ENCODE measurements around the gene PARN. TPM values are rescaled to one million over a fixed set of nuclear protein-coding genes. Genes with fewer than 3 reads are reported as not detected.

The PARN gene
- total RNA-seq, 1 experiment from 2014 or later = 57.8 TPM

- intact Hi-C loops (cut with micrococcal nuclease; ENCODE audit: unreplicated experiment) = no loop called here
- TF ChIP-seq TCF7L2 (IDR thresholded peaks at IDR 0.05; ENCODE audit: low read depth, low read length) (no peak), SIN3A (IDR thresholded peaks at IDR 0.05; ENCODE audit: borderline replicate concordance, insufficient read depth, low read depth, low read length) (no peak), CTCF (IDR thresholded peaks at IDR 0.05) (no peak), POLR2AphosphoS5 (IDR thresholded peaks at IDR 0.05; ENCODE audit: low read depth, low read length) (no peak)
- TF ChIP-seq, protein P1, sequence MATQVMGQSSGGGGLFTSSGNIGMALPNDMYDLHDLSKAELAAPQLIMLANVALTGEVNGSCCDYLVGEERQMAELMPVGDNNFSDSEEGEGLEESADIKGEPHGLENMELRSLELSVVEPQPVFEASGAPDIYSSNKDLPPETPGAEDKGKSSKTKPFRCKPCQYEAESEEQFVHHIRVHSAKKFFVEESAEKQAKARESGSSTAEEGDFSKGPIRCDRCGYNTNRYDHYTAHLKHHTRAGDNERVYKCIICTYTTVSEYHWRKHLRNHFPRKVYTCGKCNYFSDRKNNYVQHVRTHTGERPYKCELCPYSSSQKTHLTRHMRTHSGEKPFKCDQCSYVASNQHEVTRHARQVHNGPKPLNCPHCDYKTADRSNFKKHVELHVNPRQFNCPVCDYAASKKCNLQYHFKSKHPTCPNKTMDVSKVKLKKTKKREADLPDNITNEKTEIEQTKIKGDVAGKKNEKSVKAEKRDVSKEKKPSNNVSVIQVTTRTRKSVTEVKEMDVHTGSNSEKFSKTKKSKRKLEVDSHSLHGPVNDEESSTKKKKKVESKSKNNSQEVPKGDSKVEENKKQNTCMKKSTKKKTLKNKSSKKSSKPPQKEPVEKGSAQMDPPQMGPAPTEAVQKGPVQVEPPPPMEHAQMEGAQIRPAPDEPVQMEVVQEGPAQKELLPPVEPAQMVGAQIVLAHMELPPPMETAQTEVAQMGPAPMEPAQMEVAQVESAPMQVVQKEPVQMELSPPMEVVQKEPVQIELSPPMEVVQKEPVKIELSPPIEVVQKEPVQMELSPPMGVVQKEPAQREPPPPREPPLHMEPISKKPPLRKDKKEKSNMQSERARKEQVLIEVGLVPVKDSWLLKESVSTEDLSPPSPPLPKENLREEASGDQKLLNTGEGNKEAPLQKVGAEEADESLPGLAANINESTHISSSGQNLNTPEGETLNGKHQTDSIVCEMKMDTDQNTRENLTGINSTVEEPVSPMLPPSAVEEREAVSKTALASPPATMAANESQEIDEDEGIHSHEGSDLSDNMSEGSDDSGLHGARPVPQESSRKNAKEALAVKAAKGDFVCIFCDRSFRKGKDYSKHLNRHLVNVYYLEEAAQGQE (IDR thresholded peaks at IDR 0.05; ENCODE audit: insufficient read depth in 1 of 2, low read depth in 2 of 2, low read length in 1 of 2) = no peak
- Histone ChIP-seq H3K4me1 (ENCODE audit: control insufficient read depth, insufficient read depth, low read length) (no peaks in the 10 kb centered on the region), H3K27ac (ENCODE audit: low read length) (no peak overlapping the region), H3K4me3 (ENCODE audit: low read depth in 2 of 2, low read length in 2 of 2) (no peak overlapping the region), H3K27me3 (ENCODE audit: control insufficient read depth, insufficient read depth, low read length) (no peaks in the 10 kb centered on the region), H3K36me3 (ENCODE audit: control insufficient read depth, insufficient read depth, low read length) (no peaks in the 10 kb centered on the region), H3K9me3 (ENCODE audit: control insufficient read depth, insufficient read depth, low read depth, low read length) (no peaks in the 10 kb centered on the region)
- in situ Hi-C loops (cut with HindIII; ENCODE audit: low pct_unique_long_range_greater_than_20kb, low sequenced_read_pairs) = no loop called here
- ATAC-seq (no peak), DNase-seq (ENCODE audit: low read depth, low spot score) (no peak)
- CTCF ChIA-PET = no interaction called here
- BruUV-seq (replicated peaks) = no TSS peak
- POLR2A ChIA-PET = no interaction called here
Observed at GRCh38 chr16:14678748-14679497, 48.9 kb upstream of the PARN start.

DNA sequence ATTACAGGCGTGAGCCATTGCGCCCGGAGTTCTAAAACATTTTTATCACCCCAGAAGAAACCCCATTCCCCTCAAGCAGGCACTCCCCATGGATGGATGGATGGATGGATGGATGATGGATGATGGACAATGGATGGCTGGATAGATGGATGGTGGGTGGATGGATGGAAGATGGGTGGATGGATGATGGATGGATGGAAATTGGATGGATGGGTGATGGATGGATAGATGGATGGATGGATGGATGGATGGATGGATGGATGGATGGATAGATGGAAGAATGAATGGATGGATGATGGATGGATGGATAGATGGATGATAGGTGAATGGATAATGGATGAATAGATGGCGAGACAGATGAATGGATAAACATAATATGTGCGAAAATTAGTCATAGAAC, 47.6 kb upstream of the PARN start:
- BruUV-seq (replicated peaks) = no TSS peak
- intact Hi-C loops (cut with micrococcal nuclease; ENCODE audit: unreplicated experiment) (no loop called here), in situ Hi-C loops (cut with HindIII; ENCODE audit: low pct_unique_long_range_greater_than_20kb, low sequenced_read_pairs) (no loop called here)
- TF ChIP-seq CTCF (IDR thresholded peaks at IDR 0.05) = no peak
- TF ChIP-seq, protein P1 (IDR thresholded peaks at IDR 0.05; ENCODE audit: insufficient read depth in 1 of 2, low read depth in 2 of 2, low read length in 1 of 2) = no peak
- TF ChIP-seq POLR2AphosphoS5 (IDR thresholded peaks at IDR 0.05; ENCODE audit: low read depth, low read length) = no peak
- DNase-seq (ENCODE audit: low read depth, low spot score) = no peak
- H3K4me3 ChIP-seq (ENCODE audit: low read depth in 2 of 2, low read length in 2 of 2) = no peak overlapping the region
- ChIA-PET CTCF (no interaction called here), POLR2A (no interaction called here)
- no peaks in the 10 kb centered on the region for H3K9me3 ChIP-seq (ENCODE audit: control insufficient read depth, insufficient read depth, low read depth, low read length)
- ATAC-seq = no peak
- no peaks in the 10 kb centered on the region for H3K4me1 ChIP-seq (ENCODE audit: control insufficient read depth, insufficient read depth, low read length)
- no peaks in the 10 kb centered on the region for H3K27me3 ChIP-seq (ENCODE audit: control insufficient read depth, insufficient read depth, low read length)
- H3K27ac ChIP-seq (ENCODE audit: low read length) = no peak overlapping the region
- H3K36me3 ChIP-seq (ENCODE audit: control insufficient read depth, insufficient read depth, low read length) = no peaks in the 10 kb centered on the region
